ENCODE data around the gene ELN.

- TF ChIP-seq CTCF (IDR thresholded peaks at IDR 0.05; ENCODE audit: low read depth, low read length) (no peak), POLR2A (IDR thresholded peaks at IDR 0.05; ENCODE audit: extremely low read depth, insufficient read length) (no peak), MAX (IDR thresholded peaks at IDR 0.05; ENCODE audit: low read depth, low read length) (no peak), MYC (IDR thresholded peaks at IDR 0.05; ENCODE audit: low read depth, low read length) (no peak)
Observed at GRCh38 chr7:74029991-74030415, 2.0 kb downstream of the ELN start.
